Thyroid gland (tissue), 4 donors: Measurements from ENCODE around the gene SLC25A18.

Experiments used
- POLR2A ChIP-seq, 2 donors: fragments of 450-650 bp; IDR thresholded peaks; one replicate each; pipeline ENCODE4 v1.6.1; 2017; ENCODE audit warnings: antibody characterized with exemption in 2 of 2, mild to moderate bottlenecking in 2 of 2, moderate library complexity in 1 of 2
- TF ChIP-seq, protein P1 (sequence below), 6 experiments: fragments of 200-600 bp in 3 of 6; fragments of 450-650 bp in 3 of 6; sonication (generic) in 3 of 6; IDR thresholded peaks; one replicate each; pipeline ENCODE4 v1.5.1; 2016 to 2019; ENCODE audit warnings: antibody characterized with exemption in 6 of 6, mild to moderate bottlenecking in 2 of 6, inconsistent platforms in 1 of 6, moderate library complexity in 1 of 6

DNA sequence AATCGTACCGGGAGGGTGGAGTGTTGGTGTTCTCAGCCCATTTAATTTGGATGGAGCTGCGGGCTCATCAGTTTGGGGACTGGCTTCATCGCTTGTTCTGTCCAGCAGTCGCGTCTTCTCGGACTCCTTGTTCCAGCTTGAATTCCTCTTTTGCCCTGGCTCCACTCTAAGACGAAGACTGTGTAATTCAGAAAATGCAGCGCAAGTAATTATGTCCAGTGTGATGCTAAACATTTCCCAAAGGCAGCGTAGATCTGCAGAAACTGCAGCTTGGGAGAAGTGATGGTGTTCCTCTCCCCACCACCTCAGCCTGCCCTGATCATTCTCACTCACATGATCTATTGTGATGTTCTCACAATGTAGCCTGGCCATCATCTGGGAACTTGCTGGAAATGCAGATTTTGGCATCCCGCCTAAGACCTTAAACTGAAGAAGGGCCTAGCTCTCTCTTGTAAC lies 666 bp downstream of the SLC25A18 start:
- TF ChIP-seq, protein P1, sequence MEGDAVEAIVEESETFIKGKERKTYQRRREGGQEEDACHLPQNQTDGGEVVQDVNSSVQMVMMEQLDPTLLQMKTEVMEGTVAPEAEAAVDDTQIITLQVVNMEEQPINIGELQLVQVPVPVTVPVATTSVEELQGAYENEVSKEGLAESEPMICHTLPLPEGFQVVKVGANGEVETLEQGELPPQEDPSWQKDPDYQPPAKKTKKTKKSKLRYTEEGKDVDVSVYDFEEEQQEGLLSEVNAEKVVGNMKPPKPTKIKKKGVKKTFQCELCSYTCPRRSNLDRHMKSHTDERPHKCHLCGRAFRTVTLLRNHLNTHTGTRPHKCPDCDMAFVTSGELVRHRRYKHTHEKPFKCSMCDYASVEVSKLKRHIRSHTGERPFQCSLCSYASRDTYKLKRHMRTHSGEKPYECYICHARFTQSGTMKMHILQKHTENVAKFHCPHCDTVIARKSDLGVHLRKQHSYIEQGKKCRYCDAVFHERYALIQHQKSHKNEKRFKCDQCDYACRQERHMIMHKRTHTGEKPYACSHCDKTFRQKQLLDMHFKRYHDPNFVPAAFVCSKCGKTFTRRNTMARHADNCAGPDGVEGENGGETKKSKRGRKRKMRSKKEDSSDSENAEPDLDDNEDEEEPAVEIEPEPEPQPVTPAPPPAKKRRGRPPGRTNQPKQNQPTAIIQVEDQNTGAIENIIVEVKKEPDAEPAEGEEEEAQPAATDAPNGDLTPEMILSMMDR (IDR thresholded peaks at IDR 0.05) = no peak
- TF ChIP-seq POLR2A (IDR thresholded peaks at IDR 0.05) = no peak
